ENCODE measurements around the gene OPCML. TPM values are rescaled to one million over a fixed set of nuclear protein-coding genes. Genes with fewer than 3 reads are reported as not detected.

Gene OPCML
- total RNA-seq, 1 experiment from 2014 or later, result not detected

DNA sequence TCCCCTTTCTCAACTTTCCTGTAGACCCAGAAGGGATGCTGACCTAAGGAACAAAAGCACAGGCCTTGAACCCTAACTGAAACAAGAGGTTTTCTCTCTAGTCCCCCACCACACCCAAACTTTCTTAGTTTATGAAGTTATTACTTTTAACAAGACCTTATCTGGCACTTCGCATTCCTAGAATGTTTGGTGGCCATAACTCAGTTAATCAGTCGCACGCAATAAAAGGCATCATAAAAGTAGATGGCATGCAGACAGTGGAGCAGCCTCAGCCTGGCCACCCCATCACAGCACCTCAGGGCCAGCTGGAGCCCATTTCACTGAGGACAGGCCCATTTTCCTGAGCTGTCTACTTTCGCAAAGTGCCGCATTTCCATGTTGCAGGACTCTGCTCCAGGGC lies 301.9 kb downstream of the OPCML start:
- no peaks in the 10 kb centered on the region for H3K36me3 ChIP-seq (ENCODE audit: control insufficient read depth, insufficient read depth, low read length)
- no peak for DNase-seq (ENCODE audit: low read depth, low spot score)
- no peak overlapping the region for H3K4me3 ChIP-seq (ENCODE audit: low read depth in 2 of 2, low read length in 2 of 2)
- CTCF ChIA-PET, result no interaction called here
- POLR2A ChIA-PET, result no interaction called here
- H3K9me3 ChIP-seq (ENCODE audit: control insufficient read depth, insufficient read depth, low read depth, low read length), result no peaks in the 10 kb centered on the region
- no TSS peak for BruUV-seq (replicated peaks)
- H3K27me3 ChIP-seq (ENCODE audit: control insufficient read depth, insufficient read depth, low read length), result no peaks in the 10 kb centered on the region
- H3K4me1 ChIP-seq (ENCODE audit: control insufficient read depth, insufficient read depth, low read length), result no peaks in the 10 kb centered on the region
- TF ChIP-seq POLR2AphosphoS5 (IDR thresholded peaks at IDR 0.05; ENCODE audit: low read depth, low read length), result no peak
- TF ChIP-seq, protein P1, sequence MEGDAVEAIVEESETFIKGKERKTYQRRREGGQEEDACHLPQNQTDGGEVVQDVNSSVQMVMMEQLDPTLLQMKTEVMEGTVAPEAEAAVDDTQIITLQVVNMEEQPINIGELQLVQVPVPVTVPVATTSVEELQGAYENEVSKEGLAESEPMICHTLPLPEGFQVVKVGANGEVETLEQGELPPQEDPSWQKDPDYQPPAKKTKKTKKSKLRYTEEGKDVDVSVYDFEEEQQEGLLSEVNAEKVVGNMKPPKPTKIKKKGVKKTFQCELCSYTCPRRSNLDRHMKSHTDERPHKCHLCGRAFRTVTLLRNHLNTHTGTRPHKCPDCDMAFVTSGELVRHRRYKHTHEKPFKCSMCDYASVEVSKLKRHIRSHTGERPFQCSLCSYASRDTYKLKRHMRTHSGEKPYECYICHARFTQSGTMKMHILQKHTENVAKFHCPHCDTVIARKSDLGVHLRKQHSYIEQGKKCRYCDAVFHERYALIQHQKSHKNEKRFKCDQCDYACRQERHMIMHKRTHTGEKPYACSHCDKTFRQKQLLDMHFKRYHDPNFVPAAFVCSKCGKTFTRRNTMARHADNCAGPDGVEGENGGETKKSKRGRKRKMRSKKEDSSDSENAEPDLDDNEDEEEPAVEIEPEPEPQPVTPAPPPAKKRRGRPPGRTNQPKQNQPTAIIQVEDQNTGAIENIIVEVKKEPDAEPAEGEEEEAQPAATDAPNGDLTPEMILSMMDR (IDR thresholded peaks at IDR 0.05), result no peak
- TF ChIP-seq, protein P2, sequence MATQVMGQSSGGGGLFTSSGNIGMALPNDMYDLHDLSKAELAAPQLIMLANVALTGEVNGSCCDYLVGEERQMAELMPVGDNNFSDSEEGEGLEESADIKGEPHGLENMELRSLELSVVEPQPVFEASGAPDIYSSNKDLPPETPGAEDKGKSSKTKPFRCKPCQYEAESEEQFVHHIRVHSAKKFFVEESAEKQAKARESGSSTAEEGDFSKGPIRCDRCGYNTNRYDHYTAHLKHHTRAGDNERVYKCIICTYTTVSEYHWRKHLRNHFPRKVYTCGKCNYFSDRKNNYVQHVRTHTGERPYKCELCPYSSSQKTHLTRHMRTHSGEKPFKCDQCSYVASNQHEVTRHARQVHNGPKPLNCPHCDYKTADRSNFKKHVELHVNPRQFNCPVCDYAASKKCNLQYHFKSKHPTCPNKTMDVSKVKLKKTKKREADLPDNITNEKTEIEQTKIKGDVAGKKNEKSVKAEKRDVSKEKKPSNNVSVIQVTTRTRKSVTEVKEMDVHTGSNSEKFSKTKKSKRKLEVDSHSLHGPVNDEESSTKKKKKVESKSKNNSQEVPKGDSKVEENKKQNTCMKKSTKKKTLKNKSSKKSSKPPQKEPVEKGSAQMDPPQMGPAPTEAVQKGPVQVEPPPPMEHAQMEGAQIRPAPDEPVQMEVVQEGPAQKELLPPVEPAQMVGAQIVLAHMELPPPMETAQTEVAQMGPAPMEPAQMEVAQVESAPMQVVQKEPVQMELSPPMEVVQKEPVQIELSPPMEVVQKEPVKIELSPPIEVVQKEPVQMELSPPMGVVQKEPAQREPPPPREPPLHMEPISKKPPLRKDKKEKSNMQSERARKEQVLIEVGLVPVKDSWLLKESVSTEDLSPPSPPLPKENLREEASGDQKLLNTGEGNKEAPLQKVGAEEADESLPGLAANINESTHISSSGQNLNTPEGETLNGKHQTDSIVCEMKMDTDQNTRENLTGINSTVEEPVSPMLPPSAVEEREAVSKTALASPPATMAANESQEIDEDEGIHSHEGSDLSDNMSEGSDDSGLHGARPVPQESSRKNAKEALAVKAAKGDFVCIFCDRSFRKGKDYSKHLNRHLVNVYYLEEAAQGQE (IDR thresholded peaks at IDR 0.05; ENCODE audit: insufficient read depth in 1 of 2, low read depth in 2 of 2, low read length in 1 of 2), result no peak
- no peak for TF ChIP-seq TCF7L2 (IDR thresholded peaks at IDR 0.05; ENCODE audit: low read depth, low read length)
- no peak for TF ChIP-seq SIN3A (IDR thresholded peaks at IDR 0.05; ENCODE audit: borderline replicate concordance, insufficient read depth, low read depth, low read length)
- no peak overlapping the region for H3K27ac ChIP-seq (ENCODE audit: low read length)
- in situ Hi-C loops (cut with HindIII; ENCODE audit: low pct_unique_long_range_greater_than_20kb, low sequenced_read_pairs) (no loop called here), intact Hi-C loops (cut with micrococcal nuclease; ENCODE audit: unreplicated experiment) (no loop called here)
- no peak for ATAC-seq

DNA sequence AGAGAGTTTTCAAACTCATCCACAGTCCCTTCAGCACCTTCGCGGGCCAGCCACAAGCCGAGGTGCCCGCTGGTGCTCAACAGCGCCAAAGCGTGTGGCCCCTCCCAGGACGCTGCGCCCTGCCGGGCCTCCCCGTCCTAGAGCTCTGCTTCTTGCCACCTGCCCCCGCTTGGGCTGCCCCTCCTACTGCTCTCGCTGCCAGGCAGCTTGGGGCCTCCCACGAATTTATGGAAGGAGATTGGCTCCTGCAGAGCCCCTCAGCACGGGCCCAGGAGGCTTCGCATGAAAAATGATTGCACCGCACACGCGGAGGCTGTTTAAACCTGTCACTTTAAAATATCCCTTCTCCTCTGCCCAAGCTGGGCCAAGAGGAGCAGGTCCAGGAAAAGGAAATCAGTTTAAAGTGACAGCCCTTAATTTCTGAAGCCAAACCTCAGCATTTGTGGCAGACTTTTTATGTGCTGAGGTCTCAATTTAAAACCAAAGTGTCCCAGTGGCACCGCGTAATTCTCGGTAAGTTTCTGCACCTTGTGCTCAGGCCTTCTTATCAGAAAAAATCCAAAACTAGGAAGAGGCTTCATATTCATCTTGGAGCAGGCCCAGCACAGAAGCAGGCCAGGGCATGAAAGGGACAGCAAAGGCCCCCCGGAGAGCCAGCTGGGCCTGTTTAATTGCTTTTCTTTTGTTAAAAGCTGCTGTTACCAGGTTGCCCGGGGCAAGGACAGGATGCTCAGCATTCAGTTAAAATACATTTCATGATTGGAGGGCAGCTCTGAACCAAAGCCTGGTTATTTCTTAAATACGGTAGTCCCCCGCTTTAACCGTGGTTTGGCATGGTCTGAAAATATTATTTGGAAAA lies 303.6 kb downstream of the OPCML start:
- Histone ChIP-seq H3K9me3 (ENCODE audit: control insufficient read depth, insufficient read depth, low read depth, low read length) (no peaks in the 10 kb centered on the region), H3K36me3 (ENCODE audit: control insufficient read depth, insufficient read depth, low read length) (no peaks in the 10 kb centered on the region), H3K27me3 (ENCODE audit: control insufficient read depth, insufficient read depth, low read length) (no peaks in the 10 kb centered on the region), H3K4me1 (ENCODE audit: control insufficient read depth, insufficient read depth, low read length) (no peaks in the 10 kb centered on the region), H3K4me3 (ENCODE audit: low read depth in 2 of 2, low read length in 2 of 2) (no peak overlapping the region), H3K27ac (ENCODE audit: low read length) (no peak overlapping the region)
- ChIA-PET POLR2A (no interaction called here), CTCF (no interaction called here)
- ATAC-seq (no peak; the same call in 1 of the 2 replicates), DNase-seq (ENCODE audit: low read depth, low spot score) (no peak)
- intact Hi-C loops (cut with micrococcal nuclease; ENCODE audit: unreplicated experiment) (no loop called here), in situ Hi-C loops (cut with HindIII; ENCODE audit: low pct_unique_long_range_greater_than_20kb, low sequenced_read_pairs) (no loop called here)
- TF ChIP-seq, protein P1 (IDR thresholded peaks at IDR 0.05), result no peak
- TF ChIP-seq, protein P2 (IDR thresholded peaks at IDR 0.05; ENCODE audit: insufficient read depth in 1 of 2, low read depth in 2 of 2, low read length in 1 of 2), result no peak
- TF ChIP-seq TCF7L2 (IDR thresholded peaks at IDR 0.05; ENCODE audit: low read depth, low read length) (no peak), SIN3A (IDR thresholded peaks at IDR 0.05; ENCODE audit: borderline replicate concordance, insufficient read depth, low read depth, low read length) (no peak), POLR2AphosphoS5 (IDR thresholded peaks at IDR 0.05; ENCODE audit: low read depth, low read length) (no peak)
- BruUV-seq (replicated peaks), result no TSS peak
